HepG2 (cell line): ENCODE data around the gene TTC31. TPM values are rescaled to one million over a fixed set of nuclear protein-coding genes. Genes with fewer than 3 reads are reported as not detected.

Experiments used
- ATF7 ChIP-seq, 2 experiments: fragments of 450-650 bp in 1 of 2; sonication (generic) in 1 of 2; formaldehyde crosslinking in 1 of 2; IDR thresholded peaks; 2 replicates each; pipeline versions ENCODE4 v1.4.0 to v1.6.1; 2016 to 2020; ENCODE audit warnings: antibody characterized with exemption in 1 of 2, mild to moderate bottlenecking in 1 of 2, missing genetic modification reagents in 1 of 2
- FOXA1 ChIP-seq, 2 experiments: fragments of 450-650 bp in 1 of 2; sonication (generic) in 1 of 2; formaldehyde crosslinking in 1 of 2; IDR thresholded peaks; 2 replicates each; pipeline versions ENCODE4 v1.4.0 to v1.6.1; 2016 to 2020; ENCODE audit warnings: missing genetic modification reagents in 1 of 2
- HMGA1 ChIP-seq: sonication (generic); formaldehyde crosslinking; conservative IDR thresholded peaks from 2 replicates; pipeline ENCODE4 v1.4.0; 2020; ENCODE audit warnings: missing genetic modification reagents
- MTF1 ChIP-seq: sonication (generic); formaldehyde crosslinking; IDR thresholded peaks from 2 replicates; pipeline ENCODE4 v1.5.0; 2020; ENCODE audit warnings: missing genetic modification reagents
- MYC ChIP-seq: sonication (generic); formaldehyde crosslinking; IDR thresholded peaks from 2 replicates; pipeline ENCODE4 v1.9.0; 2021; ENCODE audit warnings: missing genetic modification reagents, borderline replicate concordance
- NFIC ChIP-seq: IDR thresholded peaks from 2 replicates; pipeline ENCODE4 v1.6.1; 2012; ENCODE audit warnings: mild to moderate bottlenecking, low read length, inconsistent platforms
- SMAD1 ChIP-seq: sonication (generic); formaldehyde crosslinking; IDR thresholded peaks from 2 replicates; pipeline ENCODE4 v1.4.0; 2020; ENCODE audit warnings: missing genetic modification reagents, low read depth, mild to moderate bottlenecking, borderline replicate concordance
- ZNF232 ChIP-seq: sonication (generic); formaldehyde crosslinking; IDR thresholded peaks from 2 replicates; pipeline ENCODE4 v1.4.0; 2020; ENCODE audit warnings: missing genetic modification reagents, borderline replicate concordance
- ZNF350 ChIP-seq: sonication (generic); formaldehyde crosslinking; IDR thresholded peaks from 2 replicates; pipeline ENCODE4 v1.4.0; 2020; ENCODE audit warnings: mild to moderate bottlenecking, low read depth, missing genetic modification reagents, borderline replicate concordance
- ZNF652 ChIP-seq: IDR thresholded peaks from 2 replicates; pipeline ENCODE4 v1.6.1; 2016; ENCODE audit warnings: low read depth, borderline replicate concordance
- ZNF674 ChIP-seq: sonication (generic); formaldehyde crosslinking; IDR thresholded peaks from 2 replicates; pipeline ENCODE4 v1.5.0; 2020; ENCODE audit warnings: low read depth, mild to moderate bottlenecking, missing genetic modification reagents
- ZNF850 ChIP-seq: sonication (generic); formaldehyde crosslinking; conservative IDR thresholded peaks from 2 replicates; pipeline ENCODE4 v1.9.0; 2021; ENCODE audit warnings: mild to moderate bottlenecking, missing genetic modification reagents
- ZSCAN31 ChIP-seq: sonication (generic); formaldehyde crosslinking; IDR thresholded peaks from 2 replicates; pipeline ENCODE4 v1.5.0; 2020; ENCODE audit warnings: low read depth, mild to moderate bottlenecking, missing genetic modification reagents
- polyA plus RNA-seq, 8 experiments: library from polyadenylated mRNA; depleted of rRNA in 3 of 8; stranded (reverse) in 7 of 8; unstranded in 1 of 8; fragments of >200 nt; fragmentation: Illumina TruSeq in 4 of 8; extraction: Trizol in 4 of 8; gene quantifications; 2 replicates each; pipeline versions ENCODE4 v1.2.1 to v1.2.3, GENCODE V29; 2011 to 2016; ENCODE audit warnings: low read depth in 4 of 8, missing spikeins in 1 of 8, mixed read lengths in 1 of 8; ENCODE audit not compliant: insufficient read depth in 1 of 8
- total RNA-seq, 5 experiments: library from RNA; depleted of rRNA; stranded (reverse); fragments of >200 nt; fragmentation: Illumina TruSeq; extraction: Trizol; gene quantifications; 2 replicates each; pipeline ENCODE4 v1.2.3, GENCODE V29; 2016; ENCODE audit warnings: low read depth in 1 of 5
- TF ChIP-seq, protein P1 (sequence below): sonication (generic); formaldehyde crosslinking; IDR thresholded peaks from 2 replicates; pipeline ENCODE4 v1.4.0; 2020; ENCODE audit warnings: missing genetic modification reagents, borderline replicate concordance
- TF ChIP-seq, protein P2 (sequence below): sonication (generic); formaldehyde crosslinking; IDR thresholded peaks from 2 replicates; pipeline ENCODE4 v1.8.0; 2022; ENCODE audit warnings: missing genetic modification reagents, mild to moderate bottlenecking, inconsistent platforms, borderline replicate concordance
- TF ChIP-seq, protein P3 (sequence below): sonication (generic); formaldehyde crosslinking; IDR thresholded peaks from 2 replicates; pipeline ENCODE4 v1.4.0; 2020; ENCODE audit warnings: mild to moderate bottlenecking, missing genetic modification reagents
- TF ChIP-seq, protein P4 (sequence below): sonication (generic); formaldehyde crosslinking; IDR thresholded peaks from 2 replicates; pipeline ENCODE4 v1.8.0; 2023; ENCODE audit warnings: mild to moderate bottlenecking, missing genetic modification reagents
- TF ChIP-seq, protein P5 (sequence below): IDR thresholded peaks from 2 replicates; pipeline ENCODE4 v1.6.1; 2016; ENCODE audit warnings: missing biosample characterization, missing genetic modification reagents, low read depth

Gene TTC31
- total and polyA plus RNA-seq, 2 of the 13 experiments (the other 11 are each of a cell fraction or from before 2014, with no cell fraction given), result 28.3 to 39.5 TPM

DNA sequence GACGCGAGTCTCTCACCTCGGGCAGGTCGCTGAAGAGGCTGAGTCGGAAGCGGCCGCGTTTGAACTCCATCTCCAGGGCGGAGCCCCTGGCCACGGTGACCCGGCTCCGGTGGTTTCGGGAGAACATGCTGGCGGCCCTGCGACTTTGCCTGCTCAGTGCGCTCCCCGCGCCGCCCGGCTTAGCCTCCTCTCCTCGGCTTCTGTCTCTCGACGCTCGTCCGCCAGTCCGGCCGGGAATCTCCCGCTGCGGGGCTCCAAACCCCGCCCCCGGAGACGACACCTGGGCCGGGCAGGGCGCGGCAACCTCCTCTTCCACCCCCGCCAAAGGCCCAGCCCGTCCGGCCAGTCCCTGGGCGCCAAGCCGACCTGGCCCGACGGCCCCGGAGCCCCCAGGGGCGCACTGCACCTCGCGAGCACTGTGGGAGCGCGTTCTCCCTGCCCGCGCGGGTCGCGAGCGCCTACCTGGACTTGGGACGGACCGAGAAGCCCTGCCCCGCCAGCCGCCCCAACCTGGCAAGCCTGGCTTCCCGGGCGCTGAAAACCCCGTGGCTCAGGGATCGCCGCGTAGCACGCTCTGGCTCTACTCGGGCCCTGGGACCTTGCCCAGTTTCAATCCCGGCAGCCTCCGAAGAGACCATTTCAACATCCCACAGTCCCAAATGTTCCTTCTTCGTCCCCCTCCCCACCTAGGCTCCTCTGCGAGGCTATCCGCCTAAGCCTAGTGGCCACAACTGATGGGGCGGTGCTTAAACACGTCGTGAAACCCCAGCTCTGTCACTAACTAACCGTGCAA lies 41.0 kb upstream of the TTC31 start, which contains the start of gene RTKN (continued):
- TF ChIP-seq, protein P1, sequence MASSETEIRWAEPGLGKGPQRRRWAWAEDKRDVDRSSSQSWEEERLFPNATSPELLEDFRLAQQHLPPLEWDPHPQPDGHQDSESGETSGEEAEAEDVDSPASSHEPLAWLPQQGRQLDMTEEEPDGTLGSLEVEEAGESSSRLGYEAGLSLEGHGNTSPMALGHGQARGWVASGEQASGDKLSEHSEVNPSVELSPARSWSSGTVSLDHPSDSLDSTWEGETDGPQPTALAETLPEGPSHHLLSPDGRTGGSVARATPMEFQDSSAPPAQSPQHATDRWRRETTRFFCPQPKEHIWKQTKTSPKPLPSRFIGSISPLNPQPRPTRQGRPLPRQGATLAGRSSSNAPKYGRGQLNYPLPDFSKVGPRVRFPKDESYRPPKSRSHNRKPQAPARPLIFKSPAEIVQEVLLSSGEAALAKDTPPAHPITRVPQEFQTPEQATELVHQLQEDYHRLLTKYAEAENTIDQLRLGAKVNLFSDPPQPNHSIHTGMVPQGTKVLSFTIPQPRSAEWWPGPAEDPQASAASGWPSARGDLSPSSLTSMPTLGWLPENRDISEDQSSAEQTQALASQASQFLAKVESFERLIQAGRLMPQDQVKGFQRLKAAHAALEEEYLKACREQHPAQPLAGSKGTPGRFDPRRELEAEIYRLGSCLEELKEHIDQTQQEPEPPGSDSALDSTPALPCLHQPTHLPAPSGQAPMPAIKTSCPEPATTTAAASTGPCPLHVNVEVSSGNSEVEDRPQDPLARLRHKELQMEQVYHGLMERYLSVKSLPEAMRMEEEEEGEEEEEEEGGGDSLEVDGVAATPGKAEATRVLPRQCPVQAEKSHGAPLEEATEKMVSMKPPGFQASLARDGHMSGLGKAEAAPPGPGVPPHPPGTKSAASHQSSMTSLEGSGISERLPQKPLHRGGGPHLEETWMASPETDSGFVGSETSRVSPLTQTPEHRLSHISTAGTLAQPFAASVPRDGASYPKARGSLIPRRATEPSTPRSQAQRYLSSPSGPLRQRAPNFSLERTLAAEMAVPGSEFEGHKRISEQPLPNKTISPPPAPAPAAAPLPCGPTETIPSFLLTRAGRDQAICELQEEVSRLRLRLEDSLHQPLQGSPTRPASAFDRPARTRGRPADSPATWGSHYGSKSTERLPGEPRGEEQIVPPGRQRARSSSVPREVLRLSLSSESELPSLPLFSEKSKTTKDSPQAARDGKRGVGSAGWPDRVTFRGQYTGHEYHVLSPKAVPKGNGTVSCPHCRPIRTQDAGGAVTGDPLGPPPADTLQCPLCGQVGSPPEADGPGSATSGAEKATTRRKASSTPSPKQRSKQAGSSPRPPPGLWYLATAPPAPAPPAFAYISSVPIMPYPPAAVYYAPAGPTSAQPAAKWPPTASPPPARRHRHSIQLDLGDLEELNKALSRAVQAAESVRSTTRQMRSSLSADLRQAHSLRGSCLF (CRISPR knock-in tag), result no peak; the same call in 1 of the 2 replicates
- TF ChIP-seq MYC (CRISPR knock-in tag) (peak; percentile 11), ATF7 (IDR thresholded peaks at IDR 0.05) (no peak), ATF7 (CRISPR knock-in tag; IDR thresholded peaks at IDR 0.05) (no peak; the same call in 1 of the 2 replicates), MTF1 (peak; percentile 52; the same call in 1 of the 2 replicates), ZSCAN31 (CRISPR knock-in tag) (peak; percentile 71; the same call in 1 of the 2 replicates), ZNF652 (CRISPR knock-in tag) (peak; percentile 71; the same call in 1 of the 2 replicates), ZNF350 (CRISPR knock-in tag) (0 out of 2 replicates have a peak, but pooled peaks have one; percentile 54), ZNF232 (CRISPR knock-in tag) (peak; percentile 62; the same call in 1 of the 2 replicates), ZNF674 (CRISPR knock-in tag) (peak; percentile 70; the same call in 1 of the 2 replicates), SMAD1 (CRISPR knock-in tag) (peak; percentile 92; the same call in 1 of the 2 replicates), ZNF850 (CRISPR knock-in tag) (peak; percentile 97), NFIC (no peak; the same call in 1 of the 2 replicates), FOXA1 (IDR thresholded peaks at IDR 0.05) (no peak), FOXA1 (CRISPR knock-in tag; IDR thresholded peaks at IDR 0.05) (peak; percentile 32), HMGA1 (no peak)
- TF ChIP-seq, protein P2, sequence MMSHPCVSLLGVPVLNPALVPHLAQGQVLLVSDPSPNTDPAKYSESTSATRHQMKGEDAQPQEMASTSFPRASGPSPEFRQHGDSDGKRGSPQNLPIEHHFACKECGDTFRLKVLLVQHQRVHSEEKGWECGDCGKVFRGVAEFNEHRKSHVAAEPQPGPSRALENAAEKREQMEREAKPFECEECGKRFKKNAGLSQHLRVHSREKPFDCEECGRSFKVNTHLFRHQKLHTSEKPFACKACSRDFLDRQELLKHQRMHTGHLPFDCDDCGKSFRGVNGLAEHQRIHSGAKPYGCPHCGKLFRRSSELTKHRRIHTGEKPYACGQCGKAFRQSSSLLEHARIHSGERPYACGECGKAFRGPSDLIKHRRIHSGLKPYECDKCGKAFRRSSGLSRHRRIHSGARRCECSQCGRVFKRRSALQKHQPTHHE (CRISPR knock-in tag), result no peak; the same call in none of the 2 replicates
- TF ChIP-seq, protein P3, sequence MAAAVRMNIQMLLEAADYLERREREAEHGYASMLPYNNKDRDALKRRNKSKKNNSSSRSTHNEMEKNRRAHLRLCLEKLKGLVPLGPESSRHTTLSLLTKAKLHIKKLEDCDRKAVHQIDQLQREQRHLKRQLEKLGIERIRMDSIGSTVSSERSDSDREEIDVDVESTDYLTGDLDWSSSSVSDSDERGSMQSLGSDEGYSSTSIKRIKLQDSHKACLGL, result peak; percentile 85; the same call in 1 of the 2 replicates
- TF ChIP-seq, protein P4, sequence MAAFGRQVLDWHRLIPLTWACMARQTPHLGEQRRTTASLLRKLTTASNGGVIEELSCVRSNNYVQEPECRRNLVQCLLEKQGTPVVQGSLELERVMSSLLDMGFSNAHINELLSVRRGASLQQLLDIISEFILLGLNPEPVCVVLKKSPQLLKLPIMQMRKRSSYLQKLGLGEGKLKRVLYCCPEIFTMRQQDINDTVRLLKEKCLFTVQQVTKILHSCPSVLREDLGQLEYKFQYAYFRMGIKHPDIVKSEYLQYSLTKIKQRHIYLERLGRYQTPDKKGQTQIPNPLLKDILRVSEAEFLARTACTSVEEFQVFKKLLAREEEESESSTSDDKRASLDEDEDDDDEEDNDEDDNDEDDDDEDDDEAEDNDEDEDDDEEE (CRISPR knock-in tag), result no peak; the same call in 1 of the 2 replicates
- TF ChIP-seq, protein P5, sequence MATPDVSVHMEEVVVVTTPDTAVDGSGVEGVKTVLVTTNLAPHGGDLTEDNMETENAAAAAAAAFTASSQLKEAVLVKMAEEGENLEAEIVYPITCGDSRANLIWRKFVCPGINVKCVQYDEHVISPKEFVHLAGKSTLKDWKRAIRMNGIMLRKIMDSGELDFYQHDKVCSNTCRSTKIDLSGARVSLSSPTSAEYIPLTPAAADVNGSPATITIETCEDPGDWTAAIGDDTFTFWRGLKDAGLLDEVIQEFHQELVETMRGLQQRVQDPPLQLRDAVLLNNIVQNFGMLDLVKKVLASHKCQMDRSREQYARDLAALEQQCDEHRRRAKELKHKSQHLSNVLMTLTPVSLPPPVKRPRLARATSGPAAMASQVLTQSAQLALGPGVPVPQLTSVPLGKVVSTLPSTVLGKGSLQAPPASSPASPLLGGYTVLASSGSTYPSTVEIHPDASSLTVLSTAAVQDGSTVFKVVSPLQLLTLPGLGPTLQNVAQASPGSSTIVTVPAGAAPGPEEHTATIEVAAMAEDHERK (CRISPR knock-in tag), result no peak
